IPS DF 4.7 (cell line): ENCODE measurements around the gene FAM83F.
"Not testable (repeated sequence)": the region's sequence is repeated elsewhere in the genome, so short reads cannot be mapped to it uniquely, and the experiment has no call there.

Experiments
- DNase-seq: peaks from one replicate; pipeline ENCODE4 v3.0.0-alpha.2; 2013; ENCODE audit warnings: low spot score; ENCODE audit errors: extremely low read depth

FAM83F gene

GRCh38 chr22:39994566-39995392 lies at the start of gene FAM83F:
FAM83F (plus strand) TSS chr22:39994954; CDS start chr22:39995043, 89 bp downstream.
- no peak for DNase-seq

GRCh38 chr22:39946126-39946502 lies 48.6 kb upstream of the FAM83F start:
- DNase-seq = no peak

GRCh38 chr22:39946503-39947219 lies 48.1 kb upstream of the FAM83F start:
- no peak for DNase-seq

GRCh38 chr22:39947220-39948216 lies 47.2 kb upstream of the FAM83F start:
- no peak for DNase-seq

GRCh38 chr22:39949964-39950737 lies 44.6 kb upstream of the FAM83F start:
- DNase-seq = no peak

GRCh38 chr22:39951603-39952293 lies 43.0 kb upstream of the FAM83F start:
- DNase-seq = not testable (repeated sequence)

GRCh38 chr22:39952347-39952746 lies 42.4 kb upstream of the FAM83F start:
- DNase-seq = no peak

- no peak for DNase-seq
Observed at GRCh38 chr22:39953101-39953500, 41.7 kb upstream of the FAM83F start.

GRCh38 chr22:39954584-39955055 lies 40.1 kb upstream of the FAM83F start:
- DNase-seq = no peak

- no peak for DNase-seq
Observed at GRCh38 chr22:39955675-39956074, 39.1 kb upstream of the FAM83F start.

GRCh38 chr22:39956932-39957664 lies 37.7 kb upstream of the FAM83F start:
- DNase-seq = no peak

- no peak for DNase-seq
Observed at GRCh38 chr22:39958009-39958711, 36.6 kb upstream of the FAM83F start.

GRCh38 chr22:39958949-39959639 lies 35.7 kb upstream of the FAM83F start:
- no peak for DNase-seq

- peak; percentile 30 for DNase-seq
Observed at GRCh38 chr22:39959640-39960447, 34.9 kb upstream of the FAM83F start, which contains the start of gene TMA7B. TMA7B (plus strand) TSS chr22:39960397; CDS start chr22:39964375, 3,978 bp downstream.

GRCh38 chr22:39960791-39961746 lies 33.7 kb upstream of the FAM83F start:
- no peak for DNase-seq

- DNase-seq = no peak
Observed at GRCh38 chr22:39962071-39962470, 32.7 kb upstream of the FAM83F start.
